K562 (cell line): ENCODE results near the gene FYB2. TPM values are rescaled to one million over a fixed set of nuclear protein-coding genes. Genes with fewer than 3 reads are reported as not detected.

Experiments used
- ATAC-seq: fragments of 200-7000 bp; cut with Tn5 transposase; 3 replicates; pipeline ENCODE4 v1.9.1; 2020; ENCODE audit warnings: moderate library complexity
- BruUV-seq: library from RNA; stranded (reverse); fragments of 400-500 nt; replicated peaks from 2 replicates; lab custom pipeline; 2021; lab: Mats Ljungman, UMichigan
- CTCF ChIA-PET: fragments of 300-600 bp; formaldehyde crosslinking; extraction: SDS; loops from one replicate; lab custom pipeline; 2021; ENCODE audit warnings: low intra/inter-chr PET ratio; lab: Yijun Ruan, JAX
- POLR2A ChIA-PET: fragments of 300-600, 350-650 bp; sonication (Branson Sonifier 250); formaldehyde crosslinking; extraction: SDS; loops from one replicate; lab custom pipeline; 2021; ENCODE audit warnings: antibody characterized with exemption, inconsistent platforms; lab: Yijun Ruan, JAX
- DNase-seq, 4 experiments: peaks; one replicate each; pipeline versions ENCODE4 v3.0.0 to v3.0.0-alpha.2; 2011 to 2018; ENCODE audit warnings: low spot score in 3 of 4, mixed read lengths in 3 of 4; ENCODE audit errors: extremely low read depth in 1 of 4
- FAIRE-seq: peaks from 2 replicates; lab custom pipeline; 2011; peaks lifted over from hg19 to GRCh38; lab: Jason Lieb, UNC
- H2AFZ ChIP-seq: 2 replicates; pipeline ENCODE4 v1.6.0; 2011; ENCODE audit warnings: low read depth, low read length, control low read depth, inconsistent platforms
- H3K27ac ChIP-seq: fragments of 200-600 bp; 3 replicates; pipeline ENCODE4 v1.8.0; 2011; ENCODE audit warnings: low read depth, mild to moderate bottlenecking, control low read depth, inconsistent platforms, low read length, moderate library complexity, mixed read lengths; ENCODE audit errors: extremely low read depth
- H3K27me3 ChIP-seq, 2 experiments: fragments of 300-600 bp in 1 of 2; 2 replicates in 1 of 2; 3 replicates in 1 of 2; pipeline versions ENCODE4 v1.6.0 to v1.8.0; 2011; ENCODE audit warnings: inconsistent platforms in 2 of 2, low read length in 2 of 2, mild to moderate bottlenecking in 1 of 2, mixed read lengths in 1 of 2, moderate library complexity in 1 of 2; ENCODE audit not compliant: control insufficient read depth in 2 of 2, insufficient read depth in 2 of 2
- H3K36me3 ChIP-seq: fragments of 300-600 bp; 3 replicates; pipeline ENCODE4 v1.8.0; 2011; ENCODE audit warnings: mild to moderate bottlenecking, low read length, inconsistent platforms; ENCODE audit not compliant: control insufficient read depth, insufficient read depth
- H3K4me1 ChIP-seq, 2 experiments: fragments of 200-600 bp in 1 of 2; replicated peaks in 1 of 2; 2 replicates in 1 of 2; 3 replicates in 1 of 2; pipeline versions ENCODE4 v1.5.1 to v1.8.0; 2011; ENCODE audit warnings: inconsistent platforms in 2 of 2, low read length in 2 of 2, mild to moderate bottlenecking in 1 of 2, mixed read lengths in 1 of 2, moderate library complexity in 1 of 2; ENCODE audit not compliant: control insufficient read depth in 2 of 2, insufficient read depth in 2 of 2
- H3K4me2 ChIP-seq: 2 replicates; pipeline ENCODE4 v1.6.1; 2011; ENCODE audit warnings: low read length, control low read depth, inconsistent platforms, mixed read lengths; ENCODE audit not compliant: insufficient read depth
- H3K4me3 ChIP-seq: fragments of 200-600 bp; sonication (generic), shearing (Covaris generic); 2 replicates; pipeline ENCODE4 v1.5.1; 2016; ENCODE audit warnings: control low read depth, inconsistent platforms
- H3K79me2 ChIP-seq: fragments of 200-600 bp; 3 replicates; pipeline ENCODE4 v1.8.0; 2011; ENCODE audit warnings: low read length, inconsistent platforms; ENCODE audit not compliant: control insufficient read depth, insufficient read depth
- H3K9ac ChIP-seq, 2 experiments: 2 replicates each; pipeline versions ENCODE4 v1.6.0 to v1.6.1; 2011; ENCODE audit warnings: low read depth in 2 of 2, low read length in 2 of 2, control low read depth in 1 of 2, inconsistent platforms in 1 of 2, mild to moderate bottlenecking in 1 of 2, mixed read lengths in 1 of 2; ENCODE audit not compliant: insufficient read depth in 1 of 2
- H3K9me1 ChIP-seq: one replicate; pipeline ENCODE4 v1.6.0; 2011; ENCODE audit warnings: inconsistent platforms, mild to moderate bottlenecking, low read length, moderate library complexity; ENCODE audit not compliant: control insufficient read depth, insufficient read depth
- H3K9me3 ChIP-seq: replicated peaks from 2 replicates; pipeline ENCODE4 v1.5.1; 2011; ENCODE audit warnings: low read depth, low read length, inconsistent platforms; ENCODE audit not compliant: control insufficient read depth, insufficient read depth
- H4K20me1 ChIP-seq: replicated peaks from 2 replicates; pipeline ENCODE4 v1.6.1; 2011; ENCODE audit warnings: low read length, inconsistent platforms, mixed read lengths; ENCODE audit not compliant: control insufficient read depth, insufficient read depth
- CLOCK ChIP-seq: fragments of 250-450 bp; sonication (Bioruptor Pico); IDR thresholded peaks from 2 replicates; pipeline ENCODE4 v1.4.0; 2020; ENCODE audit warnings: mild to moderate bottlenecking, moderate library complexity, borderline replicate concordance
- ZNF184 ChIP-seq: sonication (generic); formaldehyde crosslinking; IDR thresholded peaks from 2 replicates; pipeline ENCODE4 v1.5.0; 2020; ENCODE audit warnings: missing genetic modification reagents
- ZNF280B ChIP-seq: fragments of 250-450 bp; sonication (Bioruptor Pico); IDR thresholded peaks from 2 replicates; pipeline ENCODE4 v1.5.1; 2021; ENCODE audit warnings: mild to moderate bottlenecking
- WGBS: fragments of 100-300 bp; shearing (Covaris generic); methylation state at CpG from one replicate; pipeline ENCODE4 v1.1.6; 2016; ENCODE audit warnings: low coverage, mixed read lengths; ENCODE audit not compliant: insufficient coverage; ENCODE audit errors: missing lambda C conversion rate; 5-methylcytosine and 5-hydroxymethylcytosine counted together
- in situ Hi-C: fragments of 300-500 bp; cut with MboI; formaldehyde crosslinking; loops from 4 replicates; pipeline ENCODE4 v1.15.0; 2018; ENCODE audit warnings: inconsistent platforms, mixed read lengths
- intact Hi-C: fragments of 100-400 bp; cut with micrococcal nuclease; formaldehyde crosslinking; loops from 2 replicates; pipeline ENCODE4 v1.14.2; 2022
- polyA plus RNA-seq, 8 experiments: library from polyadenylated mRNA; depleted of rRNA in 4 of 8; stranded (reverse) in 5 of 8; unstranded in 3 of 8; fragments of >200 nt; fragmentation: Nextera tagmentation in 2 of 8; fragmentation: Illumina TruSeq in 1 of 8; extraction: Ambion mirVana in 2 of 8; extraction: Trizol in 1 of 8; gene quantifications; 2 replicates each; pipeline versions ENCODE4 v1.2.1 to v1.2.3, GENCODE V29; 2011 to 2014; ENCODE audit warnings: inconsistent platforms in 1 of 8, missing spikeins in 1 of 8
- total RNA-seq, 7 experiments: library from RNA; depleted of rRNA in 6 of 7; stranded (reverse); fragments of >200 nt in 6 of 7; fragmentation: Illumina TruSeq in 2 of 7; extraction: Trizol in 2 of 7; gene quantifications; 2 replicates each; pipeline versions ENCODE4 v1.2.1 to v1.2.3, GENCODE V29; 2011 to 2021; ENCODE audit warnings: low replicate concordance in 1 of 7

The FYB2 gene
- total and polyA plus RNA-seq, 9 of the 15 experiments (the other 6 are each of a cell fraction or from before 2014, with no cell fraction given), result not detected

- Histone ChIP-seq H3K4me2 (no peak overlapping the region), H3K9ac (no peak overlapping the region), H3K9me1 (no peaks in the 10 kb centered on the region), H3K4me3 (no peak overlapping the region), H3K27me3 (no peaks in the 10 kb centered on the region; a peak in 1 of 5 replicates), H3K27ac (no peak overlapping the region), H3K9me3 (no peaks in the 10 kb centered on the region), H2AFZ (no peak overlapping the region), H3K4me1 (no peaks in the 10 kb centered on the region), H3K79me2 (no peaks in the 10 kb centered on the region), H4K20me1 (no peaks in the 10 kb centered on the region), H3K36me3 (no peaks in the 10 kb centered on the region)
- CTCF ChIA-PET, result no interaction called here
- no TSS peak for BruUV-seq
- ATAC-seq (no peak), DNase-seq (no peak), FAIRE-seq (no peak)
- in situ Hi-C loops (no loop called here), intact Hi-C loops (no loop called here)
- 0% methylated on average over 1 of the region's 1 CpG for WGBS
- TF ChIP-seq ZNF184 (CRISPR knock-in tag) (no peak), ZNF280B (CRISPR knock-in tag) (no peak), CLOCK (CRISPR knock-in tag) (no peak)
- POLR2A ChIA-PET, result no interaction called here
These were observed 33.3 kb upstream of the FYB2 start for GRCh38 chr1:56852476-56852875.
